H54 (cell line): ENCODE results near the gene MANEAL.

ENCODE experiments used
- DNase-seq: peaks from one replicate; pipeline ENCODE4 v3.0.0; 2011; ENCODE audit warnings: low spot score, mixed read lengths; ENCODE audit not compliant: insufficient read length
- FAIRE-seq: peaks from 3 replicates; lab custom pipeline; 2011; peaks lifted over from hg19 to GRCh38; lab: Jason Lieb, UNC
- POLR2A ChIP-seq: IDR thresholded peaks from 2 replicates; pipeline ENCODE4 v1.6.1; 2011; ENCODE audit warnings: low read depth, mild to moderate bottlenecking, low read length

The MANEAL gene

DNA sequence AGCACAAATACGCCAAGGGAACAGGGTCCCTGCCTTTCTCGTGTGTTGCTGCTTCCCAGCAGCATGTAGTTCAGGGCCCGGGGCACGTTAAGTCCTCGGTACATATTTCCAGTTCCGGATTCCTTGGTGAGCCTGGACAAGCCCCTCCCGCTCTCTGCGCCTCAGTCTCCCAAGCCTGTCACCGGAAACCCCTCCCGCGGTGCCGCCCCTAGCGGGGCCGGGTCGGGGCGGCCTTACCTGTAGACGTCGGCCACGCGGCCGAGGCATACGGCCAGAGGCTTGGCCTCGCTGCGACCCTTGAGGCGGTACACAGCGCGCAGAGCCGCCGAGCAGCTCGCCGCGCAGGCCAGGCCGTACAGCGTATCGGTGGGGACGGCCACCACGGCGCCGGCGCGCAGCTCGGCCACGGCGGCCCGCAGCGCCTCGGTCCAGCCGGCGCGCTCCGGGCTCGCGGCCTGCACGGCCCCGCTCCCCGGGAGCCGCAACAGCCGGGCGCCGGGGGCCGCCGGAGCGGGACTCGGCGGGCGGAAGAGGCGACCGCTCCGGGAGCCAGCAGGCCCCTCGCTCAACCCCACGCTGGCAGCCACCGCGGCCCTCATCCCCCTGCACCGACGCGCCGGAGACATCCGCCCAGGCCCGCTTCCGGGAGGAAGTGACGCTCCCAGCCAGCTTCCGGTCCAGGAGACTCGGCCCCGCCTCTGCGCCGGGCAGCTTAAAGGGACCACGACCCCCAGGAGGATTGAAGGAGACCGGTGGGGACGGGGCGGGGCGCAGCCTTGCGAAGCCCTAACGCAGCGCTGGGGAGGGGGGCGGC is 14.1 kb downstream of the MANEAL start, which contains the start of the genes C1orf122 and YRDC:
Gene C1orf122, plus strand, starts transcription at position 236 of the 814 bp plus-strand sequence. CDS start 615 bp downstream, outside the sequence.
Gene YRDC, minus strand, starts transcription at position 654 of the 814 bp plus-strand sequence. Its CDS starts 28 bp downstream, at position 626.
- FAIRE-seq = no peak
- peak; percentile 98 for DNase-seq

DNA sequence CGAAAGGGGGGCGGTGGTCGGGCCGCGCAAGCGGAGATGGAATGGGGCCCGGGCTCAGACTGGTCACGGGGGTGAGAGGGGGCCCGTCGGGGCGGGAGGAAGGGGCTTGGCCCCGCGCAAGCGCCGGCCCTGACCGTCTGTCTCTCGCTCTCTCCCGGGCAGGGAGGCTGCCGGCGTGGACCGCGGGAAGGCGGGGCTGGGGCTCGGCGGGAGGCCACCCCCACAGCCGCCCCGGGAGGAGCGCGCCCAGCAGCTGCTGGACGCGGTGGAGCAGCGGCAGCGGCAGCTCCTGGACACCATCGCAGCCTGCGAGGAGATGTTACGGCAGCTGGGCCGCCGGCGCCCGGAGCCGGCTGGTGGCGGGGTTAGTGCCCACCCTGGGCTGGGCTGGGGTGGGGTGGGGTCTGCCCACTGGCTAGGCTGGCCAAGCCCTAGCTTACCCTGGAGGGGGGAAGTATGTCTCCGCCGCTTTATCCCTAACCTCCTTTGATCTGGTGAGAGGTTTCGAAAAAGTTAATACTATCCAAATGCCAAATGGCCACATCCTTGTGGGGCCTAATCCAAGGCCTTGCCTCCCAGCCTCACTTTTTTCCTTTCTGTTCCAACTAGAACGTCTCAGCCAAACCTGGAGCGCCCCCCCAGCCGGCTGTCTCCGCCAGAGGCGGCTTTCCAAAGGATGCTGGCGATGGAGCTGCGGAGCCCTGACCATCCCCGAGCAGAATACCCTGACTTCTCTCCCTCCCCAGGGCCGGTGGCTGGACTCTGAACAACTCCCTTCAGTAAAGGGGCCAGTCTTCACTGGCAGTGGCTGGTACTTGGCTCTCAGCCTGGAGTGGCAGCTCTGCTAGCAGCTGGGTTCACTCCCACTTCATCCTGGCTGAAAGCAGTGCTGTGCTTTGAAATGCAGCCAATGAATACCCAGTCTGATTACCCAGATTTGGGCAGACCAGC is 15.0 kb downstream of the MANEAL start:
- TF ChIP-seq POLR2A = peak; percentile 62
- DNase-seq = peak; percentile 91
- no peak for FAIRE-seq

More for the DNA sequence above, 14.1 kb downstream of the MANEAL start, which contains the start of the genes C1orf122 and YRDC:
- TF ChIP-seq POLR2A = peak; percentile 52

DNA sequence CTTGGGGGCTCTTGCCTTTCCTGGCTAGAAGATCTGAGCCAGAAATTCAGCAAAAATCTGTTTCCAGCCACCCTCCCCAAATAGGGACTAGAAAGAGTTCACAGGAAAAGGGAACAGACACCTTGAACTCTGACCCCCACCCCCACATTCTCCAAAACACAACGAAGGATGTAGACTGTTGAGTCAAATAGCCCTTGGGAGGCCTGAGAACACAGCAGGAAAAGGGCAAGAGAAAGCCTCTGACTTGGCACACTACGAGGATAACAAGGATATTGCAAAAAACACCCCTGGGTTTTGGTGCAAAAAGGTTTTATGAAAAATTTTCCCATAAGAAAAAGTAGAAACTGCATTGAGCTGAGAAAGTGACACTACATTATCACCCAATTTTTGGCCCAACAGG is 16.3 kb downstream of the MANEAL start:
- no peak for FAIRE-seq
- TF ChIP-seq POLR2A = no peak
- no peak for DNase-seq

DNA sequence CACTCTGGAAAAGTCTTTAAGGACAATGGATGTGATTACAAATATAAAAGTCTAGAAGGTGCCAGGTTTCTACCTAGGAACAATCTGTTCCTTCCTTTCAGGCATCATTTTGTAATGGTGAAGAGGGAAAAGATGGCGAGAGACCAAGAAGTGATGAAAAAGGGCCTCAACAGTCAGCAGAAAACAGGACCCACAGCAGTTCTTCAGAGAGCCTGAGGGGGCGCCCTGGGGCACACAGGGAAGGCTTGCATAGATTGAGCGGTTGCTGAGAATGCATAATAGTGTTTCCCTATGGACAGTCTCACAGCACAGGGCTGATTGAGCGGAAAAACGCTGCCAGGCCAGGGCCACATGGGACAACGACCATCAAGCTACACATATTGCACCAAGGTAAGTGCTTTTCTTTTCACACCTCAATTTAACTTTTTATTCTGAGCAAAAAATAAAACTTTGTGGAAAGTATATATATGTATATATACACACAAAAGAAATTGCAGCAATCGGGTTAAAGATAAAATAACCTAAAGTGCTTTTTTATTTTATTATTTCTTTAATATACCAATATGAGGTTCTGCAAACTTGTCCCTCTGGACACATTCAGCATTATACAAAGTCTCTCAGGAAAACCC is 17.5 kb downstream of the MANEAL start:
- no peak for TF ChIP-seq POLR2A
- peak; percentile 65 for DNase-seq
- FAIRE-seq = peak; percentile 20

DNA sequence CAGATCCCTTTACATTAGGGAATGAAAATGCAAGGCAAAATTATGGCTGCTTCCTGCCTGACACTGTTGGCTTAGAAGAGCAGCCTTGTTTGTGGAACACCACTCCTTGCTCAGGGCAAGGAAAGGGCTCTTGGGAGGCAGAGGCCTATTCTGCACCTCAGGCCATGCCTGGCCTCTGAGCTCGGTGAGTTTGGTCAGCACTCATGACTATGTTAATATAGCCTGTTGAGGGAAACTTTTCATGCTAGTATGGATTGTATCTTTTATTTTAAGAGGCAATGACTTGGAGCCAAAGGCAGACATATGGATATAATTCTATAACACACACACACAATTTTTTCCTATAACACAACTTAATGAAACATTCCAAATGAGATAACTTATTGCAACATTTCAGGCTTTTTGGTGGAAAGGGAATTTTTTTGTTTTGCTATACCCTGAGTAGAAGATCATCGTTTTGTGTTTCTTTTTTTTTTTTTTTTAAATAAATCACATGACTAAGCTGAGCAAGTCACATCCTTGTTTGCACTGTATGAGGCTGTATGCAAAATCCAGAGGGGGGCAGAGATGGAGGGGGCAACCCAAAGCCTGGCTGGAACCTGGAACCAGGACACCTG is 20.0 kb downstream of the MANEAL start:
- no peak for DNase-seq
- FAIRE-seq = no peak
- TF ChIP-seq POLR2A = no peak

DNA sequence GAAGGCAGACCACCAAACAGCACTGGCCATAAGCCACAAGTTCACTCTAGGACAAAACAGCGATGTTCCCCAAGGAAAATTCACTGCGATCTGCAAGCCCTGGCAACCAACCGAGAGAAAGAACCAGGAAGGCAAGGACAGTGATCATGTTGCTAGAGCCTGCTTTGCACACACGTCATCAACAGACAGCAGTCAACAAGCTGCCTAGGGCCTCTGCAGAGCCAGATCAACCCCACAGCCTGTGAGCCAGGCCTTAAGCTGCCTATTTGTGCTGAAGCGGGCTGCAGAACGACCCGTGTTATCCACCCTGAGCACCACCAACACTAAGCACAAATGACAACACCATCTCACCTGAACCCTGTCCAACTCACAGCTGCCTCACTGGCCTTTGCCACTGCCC is 20.6 kb downstream of the MANEAL start:
- no peak for FAIRE-seq
- TF ChIP-seq POLR2A = no peak
- DNase-seq = no peak

DNA sequence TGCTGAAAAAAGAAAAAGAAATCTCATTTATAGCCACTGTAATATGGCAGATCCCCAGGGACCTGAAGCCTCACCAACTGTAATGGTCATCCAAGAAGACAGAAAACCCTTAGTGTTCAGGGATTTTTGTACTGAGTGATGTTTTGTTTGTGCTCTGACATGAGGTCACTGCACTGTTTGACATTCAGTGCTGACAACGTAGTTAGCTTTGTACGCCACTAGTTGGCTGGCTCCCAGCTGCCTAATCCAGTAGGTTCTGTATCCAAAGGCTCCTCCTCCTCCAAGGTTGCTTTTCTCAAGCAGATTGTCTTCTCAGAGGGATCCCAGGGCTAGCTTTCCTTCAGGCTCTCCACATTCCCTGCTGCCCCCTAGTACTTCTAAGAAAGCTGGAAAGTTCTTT is 23.8 kb downstream of the MANEAL start:
- no peak for FAIRE-seq
- no peak for TF ChIP-seq POLR2A
- no peak for DNase-seq

DNA sequence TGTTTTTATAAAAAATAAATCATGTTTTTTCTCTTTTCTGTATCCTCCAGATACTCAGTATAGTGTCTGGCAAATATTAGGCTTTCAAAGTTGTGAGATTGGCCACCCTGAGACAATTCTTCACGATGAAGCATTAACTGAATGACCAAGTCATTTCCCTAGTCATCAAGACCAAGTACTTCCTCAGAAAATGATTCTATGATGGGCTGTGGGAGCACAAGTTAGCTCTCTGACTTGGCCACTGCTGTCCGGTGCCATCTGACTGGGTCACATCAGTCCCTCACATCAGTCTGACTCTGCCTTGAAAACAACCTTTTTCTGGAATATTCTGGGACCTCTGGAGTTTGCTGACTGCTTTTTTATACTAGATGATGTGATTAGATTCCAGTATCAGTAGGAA is 27.8 kb downstream of the MANEAL start:
- DNase-seq = no peak
- TF ChIP-seq POLR2A = no peak
- FAIRE-seq = no peak

DNA sequence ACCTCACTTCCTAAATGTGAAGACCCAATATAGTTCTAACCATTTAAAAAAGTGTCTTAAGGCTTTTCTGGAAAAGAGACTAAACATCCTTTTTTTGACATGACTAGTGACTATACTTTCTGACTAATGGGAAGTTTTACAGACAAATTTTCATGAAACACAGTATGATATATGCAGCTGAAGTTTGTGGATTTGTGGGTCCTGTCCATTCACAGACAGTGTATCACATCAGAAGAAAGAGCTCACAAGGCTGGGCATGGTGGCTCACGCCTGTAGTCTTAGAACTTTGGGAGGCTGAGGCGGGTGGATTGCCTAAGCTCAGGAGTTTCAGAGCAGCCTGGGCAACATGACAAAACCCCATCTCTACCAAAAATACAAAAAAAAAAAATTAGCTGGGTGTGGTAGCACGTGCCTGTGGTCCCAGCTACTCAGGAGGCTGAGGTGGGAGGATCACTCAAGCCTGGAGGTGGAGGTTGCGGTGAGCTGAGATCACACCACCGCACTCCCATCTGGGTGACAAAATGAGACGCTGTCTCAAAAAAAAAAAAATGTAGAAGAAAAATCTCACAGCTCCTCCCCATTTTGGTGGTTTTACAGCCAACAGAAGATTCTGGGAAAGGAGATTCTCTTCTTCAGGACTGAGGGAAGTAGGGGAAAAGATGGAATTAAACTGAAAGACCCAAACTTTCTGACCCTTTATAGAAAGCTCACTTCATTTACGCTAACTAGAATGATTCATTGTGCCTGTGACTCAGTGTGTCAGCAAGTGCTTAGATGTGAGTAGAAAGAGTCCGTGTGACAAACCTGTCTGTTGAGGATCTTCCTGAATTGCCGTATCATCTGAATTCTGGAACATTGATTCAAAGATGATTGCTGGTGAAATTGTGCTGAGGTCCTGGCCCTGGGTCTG is 29.5 kb downstream of the MANEAL start:
- TF ChIP-seq POLR2A = no peak
- no peak for FAIRE-seq
- no peak for DNase-seq

DNA sequence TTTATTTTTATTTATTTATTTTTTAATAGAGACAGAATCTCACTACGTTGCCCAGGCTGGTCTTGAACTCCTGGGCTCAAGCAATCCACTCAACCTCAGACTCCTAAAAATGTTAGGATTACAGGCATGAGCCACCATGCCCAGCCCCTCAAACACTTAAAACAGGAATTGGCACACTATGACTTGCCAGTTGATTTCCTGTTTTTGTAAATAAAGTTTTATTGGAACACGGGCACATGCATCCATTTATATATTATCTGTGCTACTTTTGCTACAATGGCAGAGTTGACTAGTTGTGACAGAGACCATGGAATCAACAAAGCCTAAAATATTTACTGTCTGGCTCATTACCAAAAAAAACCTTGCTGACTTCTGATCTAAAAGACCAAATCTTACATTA is 30.4 kb downstream of the MANEAL start:
- FAIRE-seq = no peak
- no peak for TF ChIP-seq POLR2A
- DNase-seq = no peak

DNA sequence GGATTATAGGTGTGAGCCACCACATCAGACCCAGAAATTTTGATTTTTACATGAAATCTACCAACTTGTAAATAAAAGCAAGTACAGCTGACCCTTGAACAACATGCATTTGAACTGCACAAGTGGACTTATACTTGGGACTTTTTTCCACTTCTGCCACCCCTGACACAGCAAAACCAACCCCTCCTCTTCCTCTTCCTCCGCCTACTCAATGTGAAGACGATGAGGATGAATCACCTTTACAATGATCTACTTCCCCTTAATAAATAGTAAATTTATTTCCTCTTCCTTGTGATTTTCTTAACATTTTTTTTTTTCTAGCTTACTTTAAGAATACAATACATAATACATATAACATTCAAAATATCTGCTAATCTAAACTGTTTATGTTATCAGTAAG is 31.9 kb downstream of the MANEAL start:
- no peak for TF ChIP-seq POLR2A
- DNase-seq (no peak), FAIRE-seq (no peak)

DNA sequence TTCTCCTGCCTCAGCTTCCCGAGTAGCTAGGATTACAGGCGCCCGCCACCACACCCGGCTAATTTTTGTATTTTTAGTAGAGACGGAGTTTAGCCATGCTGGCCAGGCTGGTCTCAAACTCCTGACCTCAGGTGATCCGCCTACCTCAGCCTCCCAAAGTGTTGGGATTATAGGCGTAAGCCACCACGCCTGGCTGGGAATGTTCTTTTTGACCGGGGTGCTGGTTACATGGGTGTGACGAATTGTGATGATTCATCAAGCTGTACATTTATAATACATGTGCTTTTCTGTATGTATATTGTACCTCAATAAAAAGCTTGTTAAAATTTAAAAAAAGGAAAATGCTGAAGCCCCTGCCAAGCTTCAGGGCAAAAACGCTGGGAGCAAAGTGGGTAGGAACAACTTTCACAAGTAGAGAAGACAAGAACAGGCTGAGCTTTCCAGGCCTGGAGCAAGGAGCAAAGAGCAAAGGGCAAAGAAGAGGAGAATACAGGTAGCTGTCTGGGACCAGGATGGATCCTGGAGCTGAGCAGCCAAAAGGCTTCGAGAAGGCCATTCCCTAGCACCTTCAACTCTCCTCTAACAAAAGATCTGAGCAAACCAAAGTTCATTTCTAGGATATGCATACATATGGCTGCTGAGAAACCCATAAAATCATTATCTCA is 34.9 kb downstream of the MANEAL start:
- FAIRE-seq = no peak
- TF ChIP-seq POLR2A = no peak

More for the DNA sequence above, 34.9 kb downstream of the MANEAL start:
- no peak for DNase-seq
